OCI-LY3 (cell line): Measurements from ENCODE around the gene AMBRA1.

Source experiments
- CTCF ChIP-seq: fragments of 200-600, 300-600 bp; sonication (generic); IDR thresholded peaks from 2 replicates; pipeline ENCODE4 v1.5.1; 2014; ENCODE audit warnings: antibody characterized with exemption, low read length, low read depth
- EZH2phosphoT487 ChIP-seq: fragments of 200-600 bp; shearing (Covaris generic); IDR thresholded peaks from 2 replicates; pipeline ENCODE4 v1.6.1; 2018; ENCODE audit warnings: antibody characterized with exemption, mixed run types, low read depth

GRCh38 chr11:46438211-46438610 is 155.6 kb downstream of the AMBRA1 start:
- TF ChIP-seq CTCF (no peak), EZH2phosphoT487 (no peak)
